NT2/D1 (cell line): ENCODE measurements around the gene LRRC32.

ENCODE experiments used
- SUZ12 ChIP-seq: IDR thresholded peaks from 2 replicates; pipeline ENCODE4 v1.6.1; 2011; ENCODE audit not compliant: insufficient read length, insufficient read depth; ENCODE audit errors: extremely low read depth
- YY1 ChIP-seq: IDR thresholded peaks from 2 replicates; pipeline ENCODE4 v1.6.1; 2011; ENCODE audit not compliant: insufficient read length, insufficient read depth
- ZNF274 ChIP-seq: IDR thresholded peaks from 2 replicates; pipeline ENCODE4 v1.6.1; 2011; ENCODE audit warnings: mild to moderate bottlenecking, low read depth, low read length

DNA sequence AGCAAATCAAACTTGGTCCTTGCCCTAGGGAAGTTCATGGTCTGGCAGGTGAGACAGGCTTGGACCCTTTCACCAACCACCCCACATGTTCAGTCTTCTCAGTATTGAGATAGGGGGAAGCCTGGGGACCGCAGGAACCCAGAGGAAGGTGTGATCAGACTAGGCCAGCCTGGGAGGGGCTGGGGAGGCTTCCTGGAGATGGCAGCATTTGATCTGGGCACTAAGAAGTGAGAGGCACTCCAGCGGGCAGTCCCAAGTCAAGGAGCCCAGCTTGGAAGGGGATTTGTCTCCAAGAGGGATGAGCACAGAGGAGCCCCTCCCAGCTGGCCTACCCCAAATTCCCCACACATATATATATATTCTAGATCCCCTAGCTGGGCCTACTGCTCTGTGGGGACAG, 5.4 kb downstream of the LRRC32 start:
- TF ChIP-seq ZNF274 (no peak), YY1 (no peak), SUZ12 (no peak)
